Endothelial cell (in vitro differentiated cells): ENCODE measurements around the gene ROBO2. TPM values are rescaled to one million over a fixed set of nuclear protein-coding genes. Genes with fewer than 3 reads are reported as not detected.

Experiments
- DNase-seq: peaks from one replicate; pipeline ENCODE4 v3.0.0; 2021; ENCODE audit warnings: low spot score
- H3K27ac Mint-ChIP-seq: one replicate; pipeline ENCODE4 v1.8.0; 2021; ENCODE audit warnings: mixed read lengths, inconsistent platforms; ENCODE audit not compliant: unreplicated experiment
- H3K27me3 Mint-ChIP-seq: one replicate; pipeline ENCODE4 v1.8.0; 2021; ENCODE audit warnings: mild to moderate bottlenecking, moderate library complexity, mixed read lengths, inconsistent platforms; ENCODE audit not compliant: unreplicated experiment
- H3K36me3 Mint-ChIP-seq: one replicate; pipeline ENCODE4 v1.8.0; 2021; ENCODE audit warnings: mild to moderate bottlenecking, low read depth, mixed read lengths, inconsistent platforms; ENCODE audit not compliant: unreplicated experiment
- H3K4me1 Mint-ChIP-seq: one replicate; pipeline ENCODE4 v1.8.0; 2021; ENCODE audit warnings: mild to moderate bottlenecking, mixed read lengths, inconsistent platforms; ENCODE audit not compliant: unreplicated experiment
- H3K4me3 Mint-ChIP-seq: one replicate; pipeline ENCODE4 v1.8.0; 2021; ENCODE audit warnings: mild to moderate bottlenecking, mixed read lengths, inconsistent platforms; ENCODE audit not compliant: unreplicated experiment
- H3K9me3 Mint-ChIP-seq: one replicate; pipeline ENCODE4 v1.8.0; 2021; ENCODE audit warnings: mixed read lengths, inconsistent platforms; ENCODE audit not compliant: unreplicated experiment
- CTCF ChIP-seq: fragments of 200-600 bp; sonication (generic); IDR thresholded peaks from one replicate; pipeline ENCODE4 v1.5.0; 2021; ENCODE audit warnings: antibody characterized with exemption; ENCODE audit not compliant: unreplicated experiment
- total RNA-seq: library from RNA; stranded (reverse); fragmentation: NEBNext Ultra II Directional; extraction: Animal tissue kit (Norgen Biotek cat#: 25700); gene quantifications from one replicate; pipeline ENCODE4 v1.2.1, GENCODE V29; 2021; ENCODE audit not compliant: unreplicated experiment

The ROBO2 gene
- total RNA-seq, 1 donor from 2014 or later: 2.5 TPM

- H3K4me3 Mint-ChIP-seq: no peak overlapping the region
- TF ChIP-seq CTCF: no peak
- H3K4me1 Mint-ChIP-seq: no peaks in the 10 kb centered on the region
- no peaks in the 10 kb centered on the region for H3K36me3 Mint-ChIP-seq
- H3K9me3 Mint-ChIP-seq: no peaks in the 10 kb centered on the region
- H3K27ac Mint-ChIP-seq: no peak overlapping the region
- H3K27me3 Mint-ChIP-seq: peaks cover 2% of the 10 kb centered on the region
- DNase-seq: no peak
Measured at GRCh38 chr3:77059354-77059753, 19.5 kb downstream of the ROBO2 start.

- H3K27ac Mint-ChIP-seq: no peak overlapping the region
- peak overlapping the region; percentile 18 for H3K4me3 Mint-ChIP-seq
- DNase-seq: no peak
- H3K9me3 Mint-ChIP-seq: no peaks in the 10 kb centered on the region
- no peaks in the 10 kb centered on the region for H3K36me3 Mint-ChIP-seq
- TF ChIP-seq CTCF: no peak
- peaks cover 9% of the 10 kb centered on the region for H3K4me1 Mint-ChIP-seq
- peaks cover 2% of the 10 kb centered on the region for H3K27me3 Mint-ChIP-seq
Measured at GRCh38 chr3:77063423-77063822, 23.5 kb downstream of the ROBO2 start.

GRCh38 chr3:77065750-77066149 is 25.9 kb downstream of the ROBO2 start:
- H3K4me3 Mint-ChIP-seq: no peak overlapping the region
- peaks cover 9% of the 10 kb centered on the region for H3K4me1 Mint-ChIP-seq
- H3K9me3 Mint-ChIP-seq: no peaks in the 10 kb centered on the region
- no peak for DNase-seq
- no peak for TF ChIP-seq CTCF
- no peak overlapping the region for H3K27ac Mint-ChIP-seq
- no peaks in the 10 kb centered on the region for H3K36me3 Mint-ChIP-seq
- peaks cover 2% of the 10 kb centered on the region for H3K27me3 Mint-ChIP-seq

- H3K4me1 Mint-ChIP-seq: peaks cover 12% of the 10 kb centered on the region
- H3K9me3 Mint-ChIP-seq: no peaks in the 10 kb centered on the region
- peaks cover 2% of the 10 kb centered on the region for H3K27me3 Mint-ChIP-seq
- no peak overlapping the region for H3K4me3 Mint-ChIP-seq
- no peak overlapping the region for H3K27ac Mint-ChIP-seq
- H3K36me3 Mint-ChIP-seq: no peaks in the 10 kb centered on the region
- TF ChIP-seq CTCF: no peak
- DNase-seq: no peak
Measured at GRCh38 chr3:77066829-77067228, 26.9 kb downstream of the ROBO2 start.

- TF ChIP-seq CTCF: no peak
- Mint-ChIP-seq H3K4me3 (no peak overlapping the region), H3K4me1 (peaks cover 12% of the 10 kb centered on the region), H3K9me3 (no peaks in the 10 kb centered on the region), H3K27ac (no peak overlapping the region), H3K27me3 (no peaks in the 10 kb centered on the region), H3K36me3 (no peaks in the 10 kb centered on the region)
- DNase-seq: no peak
Measured at GRCh38 chr3:77068808-77069207, 28.9 kb downstream of the ROBO2 start.
